Cardiac fibroblast (primary cell): ENCODE data around the gene INTS11.

Experiments used
- DNase-seq, 2 donors: peaks; one replicate each; pipeline versions ENCODE4 v3.0.0 to v3.0.0-alpha.2; 2010; ENCODE audit warnings: low read depth in 2 of 2
- H3K4me3 ChIP-seq, 2 donors: replicated peaks in 1 of 2; 1 replicate in 1 of 2; 2 replicates in 1 of 2; pipeline ENCODE4 v1.5.1; 2011; ENCODE audit warnings: low read depth in 2 of 2, low read length in 2 of 2, mild to moderate bottlenecking in 2 of 2, moderate library complexity in 1 of 2
- CTCF ChIP-seq: IDR thresholded peaks from one replicate; pipeline ENCODE4 v1.5.1; 2011; ENCODE audit warnings: low read depth, mild to moderate bottlenecking, low read length, inconsistent platforms

Gene INTS11

GRCh38 chr1:1332774-1333480 lies 8.5 kb upstream of the INTS11 start:
- DNase-seq: no peak
- no peak for TF ChIP-seq CTCF
- H3K4me3 ChIP-seq: no peak overlapping the region

- H3K4me3 ChIP-seq: no peak overlapping the region
- DNase-seq: no peak
- no peak for TF ChIP-seq CTCF
Observed at GRCh38 chr1:1332031-1332755, 7.7 kb upstream of the INTS11 start.

GRCh38 chr1:1331068-1331965 lies 6.9 kb upstream of the INTS11 start, which contains the start of gene TAS1R3:
TSS of gene TAS1R3 (plus strand) at chr1:1331280. CDS start at chr1:1331346, 66 bp downstream.
- TF ChIP-seq CTCF: no peak
- no peak for DNase-seq
- no peak within 1 kb of the TSS for H3K4me3 ChIP-seq

GRCh38 chr1:1330366-1331067 lies 6.1 kb upstream of the INTS11 start:
- TF ChIP-seq CTCF: no peak
- no peak for DNase-seq
- no peak overlapping the region for H3K4me3 ChIP-seq

- TF ChIP-seq CTCF: no peak
- H3K4me3 ChIP-seq: no peak overlapping the region
- no peak for DNase-seq
Observed at GRCh38 chr1:1329304-1330210, 5.1 kb upstream of the INTS11 start.
